Keratinocyte (primary cell): ENCODE data around the gene OR8A1. TPM values are rescaled to one million over a fixed set of nuclear protein-coding genes. Genes with fewer than 3 reads are reported as not detected.

Experiments used
- DNase-seq: peaks from one replicate; pipeline ENCODE4 v3.0.0-alpha.2; 2011; ENCODE audit warnings: low read depth, missing footprints, low spot score
- FAIRE-seq: peaks from 2 replicates; lab custom pipeline; 2011; peaks lifted over from hg19 to GRCh38; lab: Jason Lieb, UNC
- H2AFZ ChIP-seq: 2 replicates; pipeline ENCODE4 v1.6.0; 2012; ENCODE audit warnings: low read length, control low read depth, inconsistent platforms; ENCODE audit not compliant: control insufficient read depth
- H3K27ac ChIP-seq: 2 replicates; pipeline ENCODE4 v1.5.1; 2011; ENCODE audit warnings: low read length; ENCODE audit not compliant: control insufficient read depth, insufficient read depth
- H3K27me3 ChIP-seq: 3 replicates; pipeline ENCODE4 v1.6.0; 2011; ENCODE audit warnings: low read length; ENCODE audit not compliant: control insufficient read depth, insufficient read depth; ENCODE audit errors: extremely low read depth
- H3K36me3 ChIP-seq, 2 experiments: 2 replicates in 1 of 2; 3 replicates in 1 of 2; pipeline ENCODE4 v1.5.1; 2011; ENCODE audit warnings: low read length in 2 of 2, mild to moderate bottlenecking in 1 of 2; ENCODE audit not compliant: control insufficient read depth in 2 of 2, insufficient read depth in 2 of 2; ENCODE audit errors: extremely low read depth in 1 of 2
- H3K4me1 ChIP-seq: 3 replicates; pipeline ENCODE4 v1.5.1; 2011; ENCODE audit warnings: low read length; ENCODE audit not compliant: control insufficient read depth, insufficient read depth; ENCODE audit errors: extremely low read depth
- H3K4me2 ChIP-seq: 3 replicates; pipeline ENCODE4 v1.6.0; 2011; ENCODE audit warnings: low read depth, low read length; ENCODE audit not compliant: control insufficient read depth, insufficient read depth; ENCODE audit errors: extremely low read depth
- H3K4me3 ChIP-seq, 3 experiments: fragments of 200-600 bp in 1 of 3; sonication (generic) in 1 of 3; 2 replicates in 2 of 3; 3 replicates in 1 of 3; pipeline ENCODE4 v1.5.1; 2011 to 2016; ENCODE audit warnings: low read length in 3 of 3, mild to moderate bottlenecking in 3 of 3, control low read depth in 2 of 3, inconsistent platforms in 1 of 3, low read depth in 1 of 3, mixed read lengths in 1 of 3, mixed run types in 1 of 3, moderate library complexity in 1 of 3; ENCODE audit not compliant: control insufficient read depth in 2 of 3, insufficient read depth in 2 of 3; ENCODE audit errors: extremely low read depth in 1 of 3
- H3K79me2 ChIP-seq: 2 replicates; pipeline ENCODE4 v1.6.0; 2012; ENCODE audit warnings: low read length; ENCODE audit not compliant: control insufficient read depth, insufficient read depth
- H3K9ac ChIP-seq: 3 replicates; pipeline ENCODE4 v1.6.0; 2011; ENCODE audit warnings: low read length; ENCODE audit not compliant: control insufficient read depth, insufficient read depth; ENCODE audit errors: extremely low read depth
- H3K9me1 ChIP-seq: 3 replicates; pipeline ENCODE4 v1.6.0; 2011; ENCODE audit warnings: low read length; ENCODE audit not compliant: control insufficient read depth, insufficient read depth; ENCODE audit errors: extremely low read depth
- H3K9me3 ChIP-seq: 2 replicates; pipeline ENCODE4 v1.5.1; 2012; ENCODE audit warnings: low read depth, low read length; ENCODE audit not compliant: control insufficient read depth
- H4K20me1 ChIP-seq: 3 replicates; pipeline ENCODE4 v1.6.0; 2011; ENCODE audit warnings: low read length; ENCODE audit not compliant: control insufficient read depth, insufficient read depth; ENCODE audit errors: extremely low read depth
- EZH2 ChIP-seq: IDR thresholded peaks from one replicate; pipeline ENCODE4 v1.6.1; 2012; ENCODE audit warnings: inconsistent platforms, mild to moderate bottlenecking, low read length, moderate library complexity
- dilution Hi-C: fragments of 300-500 bp; cut with MboI; formaldehyde crosslinking; loops from one replicate; pipeline ENCODE4 v1.7.0; 2020; ENCODE audit warnings: low sequenced_read_pairs; ENCODE audit not compliant: extremely low pct_ligation_motif_present
- polyA plus RNA-seq, 5 experiments: library from polyadenylated mRNA; depleted of rRNA in 3 of 5; stranded (reverse) in 3 of 5; stranded (forward) in 1 of 5; unstranded in 1 of 5; fragments of >200 nt; gene quantifications; 1 replicate in 1 of 5; 2 replicates in 3 of 5; 3 replicates in 1 of 5; pipeline versions ENCODE4 v1.2.1 to v1.2.3, GENCODE V29; 2011 to 2012; ENCODE audit warnings: missing spikeins in 2 of 5, low read depth in 1 of 5, low replicate concordance in 1 of 5
- TF ChIP-seq, protein P1 (sequence below), 3 experiments: IDR thresholded peaks in 1 of 3; conservative IDR thresholded peaks in 1 of 3; optimal IDR thresholded peaks in 1 of 3; 2 replicates in 2 of 3; 3 replicates in 1 of 3; pipeline versions ENCODE3 to v1.5.1; 2011; ENCODE audit warnings: low read length in 3 of 3, mild to moderate bottlenecking in 3 of 3, moderate library complexity in 2 of 3, control low read depth in 1 of 3, inconsistent platforms in 1 of 3; ENCODE audit not compliant: insufficient read depth in 2 of 3; ENCODE audit errors: extremely low read depth in 1 of 3

OR8A1 gene
- polyA plus RNA-seq, 1 donor (not counting 4 experiments of a cell fraction or from before 2014, with no cell fraction given), result not detected

DNA sequence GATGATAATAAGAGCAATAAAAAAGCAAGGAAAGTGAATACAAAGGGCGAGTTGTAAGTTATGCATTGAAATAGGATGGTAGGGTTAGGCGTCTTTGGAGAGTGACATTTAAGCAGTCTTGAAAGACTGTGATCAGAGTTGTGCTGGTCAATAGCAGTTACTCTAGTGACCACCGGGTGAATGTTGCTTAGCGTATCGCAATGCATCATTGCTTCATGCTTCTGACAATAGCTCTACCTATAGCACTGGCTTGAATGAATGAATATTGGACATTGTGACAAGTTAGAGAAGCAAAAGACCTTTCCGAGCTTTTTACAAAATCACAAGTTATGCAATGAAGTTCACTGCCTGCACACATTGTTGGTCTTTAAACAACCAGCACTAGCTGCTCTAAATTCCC lies 18.6 kb upstream of the OR8A1 start:
- no peaks in the 10 kb centered on the region for H4K20me1 ChIP-seq
- no peak for FAIRE-seq
- no peak overlapping the region for H3K4me2 ChIP-seq
- H3K79me2 ChIP-seq, result no peaks in the 10 kb centered on the region
- dilution Hi-C loops, result no loop called here
- no peak for TF ChIP-seq EZH2
- TF ChIP-seq, protein P1, sequence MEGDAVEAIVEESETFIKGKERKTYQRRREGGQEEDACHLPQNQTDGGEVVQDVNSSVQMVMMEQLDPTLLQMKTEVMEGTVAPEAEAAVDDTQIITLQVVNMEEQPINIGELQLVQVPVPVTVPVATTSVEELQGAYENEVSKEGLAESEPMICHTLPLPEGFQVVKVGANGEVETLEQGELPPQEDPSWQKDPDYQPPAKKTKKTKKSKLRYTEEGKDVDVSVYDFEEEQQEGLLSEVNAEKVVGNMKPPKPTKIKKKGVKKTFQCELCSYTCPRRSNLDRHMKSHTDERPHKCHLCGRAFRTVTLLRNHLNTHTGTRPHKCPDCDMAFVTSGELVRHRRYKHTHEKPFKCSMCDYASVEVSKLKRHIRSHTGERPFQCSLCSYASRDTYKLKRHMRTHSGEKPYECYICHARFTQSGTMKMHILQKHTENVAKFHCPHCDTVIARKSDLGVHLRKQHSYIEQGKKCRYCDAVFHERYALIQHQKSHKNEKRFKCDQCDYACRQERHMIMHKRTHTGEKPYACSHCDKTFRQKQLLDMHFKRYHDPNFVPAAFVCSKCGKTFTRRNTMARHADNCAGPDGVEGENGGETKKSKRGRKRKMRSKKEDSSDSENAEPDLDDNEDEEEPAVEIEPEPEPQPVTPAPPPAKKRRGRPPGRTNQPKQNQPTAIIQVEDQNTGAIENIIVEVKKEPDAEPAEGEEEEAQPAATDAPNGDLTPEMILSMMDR (optimal IDR thresholded peaks at IDR 0.05 in 1 of 3, IDR thresholded peaks at IDR 0.05 in 1 of 3, conservative IDR thresholded peaks at IDR 0.05 in 1 of 3; ENCODE audit: extremely low read depth in 1 of 3, insufficient read depth in 2 of 3, low read length in 3 of 3), result no peak
- H3K4me1 ChIP-seq, result no peaks in the 10 kb centered on the region
- no peaks in the 10 kb centered on the region for H3K27me3 ChIP-seq
- no peak overlapping the region for H2AFZ ChIP-seq
- H3K4me3 ChIP-seq, result no peak overlapping the region
- no peaks in the 10 kb centered on the region for H3K9me3 ChIP-seq
- no peak overlapping the region for H3K27ac ChIP-seq
- no peak overlapping the region for H3K9ac ChIP-seq
- no peaks in the 10 kb centered on the region for H3K9me1 ChIP-seq
- H3K36me3 ChIP-seq, result no peaks in the 10 kb centered on the region
- DNase-seq, result no peak

DNA sequence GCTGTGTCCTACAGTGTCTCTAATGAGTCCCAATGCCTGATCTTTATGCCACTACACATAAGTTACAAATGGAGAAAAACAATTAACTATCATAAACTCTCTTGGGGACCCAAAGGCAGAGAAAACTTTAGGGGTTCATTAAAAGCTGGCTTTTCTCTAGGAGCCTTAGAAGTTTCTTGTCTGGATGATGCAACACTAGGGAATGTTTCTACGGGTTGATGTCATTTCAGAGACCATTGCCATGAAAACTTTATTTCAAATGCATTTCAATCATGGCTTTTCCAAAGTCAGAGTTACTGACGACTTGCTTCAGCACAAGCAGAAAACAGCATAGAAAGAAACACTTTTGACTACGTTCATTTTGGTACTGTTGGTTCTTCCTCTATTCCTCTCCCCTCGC lies 17.8 kb upstream of the OR8A1 start:
- no peaks in the 10 kb centered on the region for H3K27me3 ChIP-seq
- no peaks in the 10 kb centered on the region for H3K36me3 ChIP-seq
- no peak overlapping the region for H3K9ac ChIP-seq
- no peaks in the 10 kb centered on the region for H4K20me1 ChIP-seq
- no peaks in the 10 kb centered on the region for H3K9me1 ChIP-seq
- no peaks in the 10 kb centered on the region for H3K4me1 ChIP-seq
- dilution Hi-C loops, result no loop called here
- H3K9me3 ChIP-seq, result no peaks in the 10 kb centered on the region
- H3K79me2 ChIP-seq, result no peaks in the 10 kb centered on the region
- no peak overlapping the region for H2AFZ ChIP-seq
- H3K27ac ChIP-seq, result no peak overlapping the region
- DNase-seq (no peak), FAIRE-seq (no peak)
- no peak for TF ChIP-seq EZH2
- TF ChIP-seq, protein P1 (optimal IDR thresholded peaks at IDR 0.05 in 1 of 3, IDR thresholded peaks at IDR 0.05 in 1 of 3, conservative IDR thresholded peaks at IDR 0.05 in 1 of 3; ENCODE audit: extremely low read depth in 1 of 3, insufficient read depth in 2 of 3, low read length in 3 of 3), result no peak
- no peak overlapping the region for H3K4me3 ChIP-seq
- no peak overlapping the region for H3K4me2 ChIP-seq
